Measurements from ENCODE around the gene IL1R1.

DNA sequence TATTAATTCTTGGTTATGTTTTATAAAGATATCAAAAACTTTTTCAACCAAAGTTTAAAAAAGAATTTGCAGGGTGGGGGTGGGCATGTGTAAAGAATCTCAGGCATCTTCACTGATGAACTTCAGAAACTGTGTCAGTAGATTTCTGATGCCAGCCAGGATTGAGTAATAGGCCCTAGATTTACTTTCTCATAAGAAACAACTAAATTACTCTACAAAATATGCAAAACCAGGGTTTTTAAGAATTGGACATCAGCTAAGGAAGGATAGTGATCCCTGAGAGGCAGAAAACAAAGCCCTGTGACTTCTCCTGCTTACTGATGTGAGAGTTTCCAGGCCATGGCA is 11.9 kb upstream of the IL1R1 start:
- TF ChIP-seq, protein P1, sequence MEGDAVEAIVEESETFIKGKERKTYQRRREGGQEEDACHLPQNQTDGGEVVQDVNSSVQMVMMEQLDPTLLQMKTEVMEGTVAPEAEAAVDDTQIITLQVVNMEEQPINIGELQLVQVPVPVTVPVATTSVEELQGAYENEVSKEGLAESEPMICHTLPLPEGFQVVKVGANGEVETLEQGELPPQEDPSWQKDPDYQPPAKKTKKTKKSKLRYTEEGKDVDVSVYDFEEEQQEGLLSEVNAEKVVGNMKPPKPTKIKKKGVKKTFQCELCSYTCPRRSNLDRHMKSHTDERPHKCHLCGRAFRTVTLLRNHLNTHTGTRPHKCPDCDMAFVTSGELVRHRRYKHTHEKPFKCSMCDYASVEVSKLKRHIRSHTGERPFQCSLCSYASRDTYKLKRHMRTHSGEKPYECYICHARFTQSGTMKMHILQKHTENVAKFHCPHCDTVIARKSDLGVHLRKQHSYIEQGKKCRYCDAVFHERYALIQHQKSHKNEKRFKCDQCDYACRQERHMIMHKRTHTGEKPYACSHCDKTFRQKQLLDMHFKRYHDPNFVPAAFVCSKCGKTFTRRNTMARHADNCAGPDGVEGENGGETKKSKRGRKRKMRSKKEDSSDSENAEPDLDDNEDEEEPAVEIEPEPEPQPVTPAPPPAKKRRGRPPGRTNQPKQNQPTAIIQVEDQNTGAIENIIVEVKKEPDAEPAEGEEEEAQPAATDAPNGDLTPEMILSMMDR (IDR thresholded peaks at IDR 0.05; ENCODE audit: low read depth, low read length), result no peak
- TF ChIP-seq MYC (IDR thresholded peaks at IDR 0.05; ENCODE audit: low read depth, low read length) (no peak), POLR2A (IDR thresholded peaks at IDR 0.05; ENCODE audit: extremely low read depth, insufficient read length) (no peak)
